ENCODE measurements around the gene TENM3. TPM values are rescaled to one million over a fixed set of nuclear protein-coding genes. Genes with fewer than 3 reads are reported as not detected.

The TENM3 gene
- polyA plus RNA-seq, 3 donors, result 1.8 to 10.3 (median 2.3) TPM

DNA sequence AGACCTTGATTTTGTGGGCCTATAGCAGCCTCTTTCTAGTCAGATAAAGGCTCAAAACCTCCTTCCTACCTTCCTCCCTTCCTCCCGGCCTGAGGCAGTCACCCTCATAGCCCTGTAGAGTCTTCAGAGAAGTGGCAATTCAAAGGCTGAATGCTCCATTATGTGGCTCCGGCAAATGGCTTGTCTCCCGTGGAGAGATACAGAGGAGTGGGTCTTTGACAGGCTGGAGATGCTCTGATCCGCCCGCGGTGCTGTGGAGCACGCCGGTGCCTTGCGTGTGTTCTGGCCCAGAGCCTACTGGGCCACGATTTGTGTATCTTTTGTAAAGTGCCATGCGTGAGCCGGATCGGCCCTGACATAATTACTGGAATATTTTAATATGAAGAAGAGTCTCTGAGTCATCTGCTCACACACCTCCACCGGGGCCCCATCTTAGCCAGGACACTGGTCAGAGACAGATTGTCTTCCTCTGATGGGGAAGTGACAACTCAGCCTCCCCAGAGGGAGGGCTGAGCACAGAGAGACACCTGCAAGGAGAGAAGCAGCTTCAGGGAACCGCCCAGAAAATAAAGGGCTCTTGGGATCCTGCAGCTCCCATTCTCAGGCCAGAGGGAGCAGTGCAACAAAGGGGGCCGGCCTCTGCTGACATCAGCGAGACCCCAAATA, 585.3 kb downstream of the TENM3 start:
- 74 to 78% (median 77%) methylated on average over 17 of the region's 17 CpGs for WGBS, 3 donors
- H3K27ac ChIP-seq (ENCODE audit: low read depth, low read length), result no peak overlapping the region

GRCh38 chr4:182829196-182829595, 586.0 kb downstream of the TENM3 start:
- no peak overlapping the region for H3K27ac ChIP-seq (ENCODE audit: low read depth, low read length)
- 88 to 90% (median 90%) methylated on average over 9 of the region's 9 CpGs for WGBS, 3 donors

DNA sequence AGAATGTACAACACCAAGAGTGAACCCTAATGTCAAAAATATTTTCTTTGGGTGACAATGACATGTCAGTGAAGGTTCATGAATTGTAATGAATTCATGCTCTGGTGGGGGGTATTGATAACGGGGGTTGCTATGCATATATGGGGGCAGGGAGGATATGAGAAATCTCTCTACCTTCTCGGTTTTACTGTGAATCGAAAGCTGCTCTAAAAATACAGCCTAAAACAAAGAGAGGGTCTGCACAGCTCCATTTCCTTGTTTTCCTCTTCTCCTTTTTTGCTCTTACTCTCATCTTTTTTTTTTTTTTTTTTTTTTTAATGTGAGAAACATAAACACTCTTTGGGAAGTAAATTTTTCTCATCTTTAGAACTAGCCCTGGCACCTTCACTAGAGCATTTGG, 588.2 kb downstream of the TENM3 start:
- H3K27ac ChIP-seq (ENCODE audit: low read depth, low read length), result no peak overlapping the region
- WGBS, 3 donors, result 51 to 78% (median 67%) methylated on average over 3 of the region's 3 CpGs

DNA sequence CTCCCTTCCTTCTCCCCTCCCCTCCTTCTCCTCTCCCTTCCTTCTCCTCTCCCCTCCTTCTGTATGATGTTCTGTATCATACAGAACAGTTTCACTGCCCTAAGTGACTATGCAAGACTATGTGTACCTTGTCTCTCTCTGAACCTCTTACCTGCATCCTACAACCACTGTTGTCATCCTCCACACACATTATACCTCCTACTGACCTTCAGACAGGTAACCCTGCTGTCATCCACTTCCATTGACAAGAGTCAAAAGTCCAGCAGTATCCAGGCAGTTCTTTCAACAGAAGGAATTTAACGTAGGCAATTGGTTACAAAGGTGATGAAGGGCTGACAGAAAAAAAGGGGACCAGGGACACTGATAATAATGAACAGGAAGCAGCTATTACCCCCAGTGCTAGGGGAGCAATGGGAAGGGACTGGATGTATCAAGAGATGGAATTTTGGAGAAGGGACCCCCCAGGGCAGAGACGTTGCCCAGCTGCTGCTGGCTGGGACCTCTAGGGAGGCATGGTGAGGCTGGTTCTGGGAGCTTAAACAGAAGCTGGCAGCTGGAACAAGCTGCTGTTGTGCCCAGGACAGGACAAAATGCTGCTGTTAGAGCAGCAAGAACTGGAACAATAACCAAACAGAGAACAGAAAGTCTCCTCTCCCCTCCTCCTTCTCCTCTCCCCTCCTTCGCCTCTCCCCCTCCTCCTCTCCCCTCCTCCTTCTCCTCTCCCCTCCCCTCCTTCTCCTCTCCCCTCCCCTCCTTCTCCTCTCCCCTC, 589.3 kb downstream of the TENM3 start:
- no peak overlapping the region for H3K27ac ChIP-seq (ENCODE audit: low read depth, low read length)
- WGBS, 3 donors, result 68 to 78% (median 72%) methylated on average over 3 of the region's 3 CpGs

- H3K27ac ChIP-seq (ENCODE audit: low read depth, low read length), result no peak overlapping the region
- 79 to 83% (median 82%) methylated on average over 26 of the region's 26 CpGs for WGBS, 3 donors
Observed at GRCh38 chr4:182835006-182835740, 592.0 kb downstream of the TENM3 start.

DNA sequence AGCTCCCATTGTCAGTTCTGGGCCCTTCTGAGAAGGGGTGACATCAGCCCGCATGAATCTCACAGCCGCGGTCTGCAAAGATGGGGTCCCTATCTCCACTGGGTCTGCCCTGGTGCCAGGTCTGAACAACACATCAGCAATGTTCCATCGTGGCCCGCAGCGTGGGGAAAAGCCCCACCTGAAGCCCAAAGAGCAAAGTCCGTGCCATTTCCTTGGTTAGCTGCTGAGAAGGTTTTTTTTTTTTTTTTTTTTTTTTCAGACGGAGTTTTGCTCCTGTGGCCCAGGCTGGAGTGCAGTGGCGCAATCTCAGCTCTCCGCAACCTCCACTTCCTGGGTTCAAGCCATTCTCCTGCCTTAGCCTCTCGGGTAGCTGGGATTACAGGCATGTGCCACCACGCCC, 594.6 kb downstream of the TENM3 start:
- no peak overlapping the region for H3K27ac ChIP-seq (ENCODE audit: low read depth, low read length)
- 79 to 87% (median 80%) methylated on average over 12 of the region's 12 CpGs for WGBS, 3 donors

DNA sequence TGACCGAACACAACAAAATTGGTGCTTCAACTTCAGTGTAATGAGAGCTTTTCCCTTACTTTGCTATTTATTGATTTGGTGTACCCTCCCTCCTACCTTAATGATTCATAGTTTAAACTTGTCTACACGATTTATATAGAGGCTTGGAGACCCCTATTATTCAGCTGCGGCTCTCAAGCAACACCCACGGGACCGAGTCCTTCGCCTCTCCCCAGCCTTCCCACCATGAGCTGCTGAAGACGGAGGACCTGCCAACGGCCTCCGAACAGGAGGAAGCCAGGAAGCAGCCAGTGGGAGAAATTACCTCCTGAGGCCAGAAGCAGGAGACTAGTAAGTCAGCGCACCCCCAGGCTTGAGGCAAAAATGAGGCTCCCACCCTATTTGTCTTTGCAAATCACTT, 595.3 kb downstream of the TENM3 start:
- H3K27ac ChIP-seq (ENCODE audit: low read depth, low read length), result no peak overlapping the region
- WGBS, 3 donors, result 70 to 79% (median 74%) methylated on average over 10 of the region's 10 CpGs

GRCh38 chr4:182839256-182839655, 596.1 kb downstream of the TENM3 start:
- 91 to 93% (median 93%) methylated on average over 9 of the region's 9 CpGs for WGBS, 3 donors
- H3K27ac ChIP-seq (ENCODE audit: low read depth, low read length), result no peak overlapping the region

DNA sequence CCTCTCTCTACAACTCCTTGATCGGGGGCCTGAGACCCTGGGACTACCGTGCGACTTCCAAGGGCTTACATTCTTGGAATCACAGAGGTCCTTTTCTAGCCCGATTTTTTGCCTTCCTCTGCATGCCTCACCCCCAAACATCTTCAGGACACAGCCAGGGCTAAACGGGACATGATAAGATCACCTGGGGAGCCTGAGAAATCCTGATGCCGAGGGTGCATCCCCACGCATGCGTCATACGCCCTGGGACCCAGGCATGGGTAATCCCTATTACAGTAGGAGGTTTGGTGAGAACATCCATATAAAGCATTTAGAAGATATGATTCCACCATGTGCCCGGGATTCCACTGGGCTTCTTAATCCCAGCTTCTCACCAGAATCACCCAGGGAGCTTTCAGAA, 596.9 kb downstream of the TENM3 start:
- WGBS, 3 donors, result 83 to 93% (median 89%) methylated on average over 10 of the region's 10 CpGs
- no peak overlapping the region for H3K27ac ChIP-seq (ENCODE audit: low read depth, low read length)

- H3K27ac ChIP-seq (ENCODE audit: low read depth, low read length), result no peak overlapping the region
- 71 to 79% (median 77%) methylated on average over 11 of the region's 11 CpGs for whole genome bisulfite sequencing, 3 donors
Observed at GRCh38 chr4:182842104-182842600, 599.0 kb downstream of the TENM3 start.

DNA sequence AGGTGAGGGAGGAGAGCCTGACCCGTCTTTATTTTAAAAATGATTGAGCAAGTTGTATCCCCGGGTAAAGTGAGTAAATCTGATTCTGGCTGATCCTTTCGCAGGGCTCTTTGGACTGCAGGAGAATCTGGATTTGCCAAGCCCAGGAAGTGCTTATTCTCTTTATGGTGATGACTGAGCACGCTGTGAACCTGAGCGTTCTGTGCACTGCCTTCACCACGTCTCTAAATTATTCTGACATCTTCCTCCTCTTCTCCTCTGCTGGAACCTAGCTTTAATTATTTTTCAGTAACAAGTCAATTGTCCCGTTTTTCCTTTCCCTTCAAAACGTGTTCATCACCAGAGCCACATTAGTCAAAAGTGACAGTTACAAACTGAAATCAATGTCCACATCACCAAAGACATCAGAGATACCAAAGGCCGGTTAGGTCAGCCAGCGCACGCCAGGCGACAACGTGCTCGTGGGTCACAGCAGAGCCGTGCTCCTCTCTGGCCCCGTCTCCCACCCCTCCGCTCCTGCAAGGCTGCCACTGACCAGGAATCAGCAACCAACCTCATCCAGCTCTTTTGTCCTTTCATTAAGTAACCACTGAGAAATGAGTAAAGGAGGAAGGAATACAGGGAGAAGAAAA, 599.7 kb downstream of the TENM3 start:
- WGBS, 3 donors, result 46 to 59% (median 56%) methylated on average over 17 of the region's 17 CpGs
- no peak overlapping the region for H3K27ac ChIP-seq (ENCODE audit: low read depth, low read length)

DNA sequence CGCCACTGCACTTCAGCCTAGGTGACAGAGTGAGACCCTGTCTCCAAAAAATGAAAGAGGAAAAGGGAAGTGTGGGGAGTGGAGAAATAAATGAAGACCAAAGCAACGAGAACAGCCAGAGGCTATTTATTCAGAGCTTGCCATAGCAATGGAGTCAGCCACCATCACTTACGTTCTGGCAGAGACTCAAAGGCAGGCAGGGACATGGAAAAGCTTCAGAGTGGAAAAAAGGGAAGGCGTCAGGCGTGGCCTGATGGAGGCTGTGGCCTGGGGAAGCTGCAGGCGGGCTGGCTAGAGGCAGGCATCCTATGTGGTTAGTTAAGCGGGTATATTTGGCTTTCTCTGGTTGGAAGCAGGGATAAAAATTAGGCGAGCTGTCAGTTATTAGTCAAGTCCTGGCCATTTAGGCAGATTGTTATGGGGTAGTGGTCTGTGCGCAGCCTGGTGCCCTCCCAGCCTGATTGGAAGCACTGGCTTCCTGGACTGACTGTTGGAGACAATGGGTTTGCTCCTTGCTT, 600.7 kb downstream of the TENM3 start:
- WGBS, 3 donors, result 62 to 92% (median 74%) methylated on average over 9 of the region's 9 CpGs
- H3K27ac ChIP-seq (ENCODE audit: low read depth, low read length), result no peak overlapping the region

- whole genome bisulfite sequencing, 3 donors, result 92 to 94% (median 93%) methylated on average over 6 of the region's 6 CpGs
- no peak overlapping the region for H3K27ac ChIP-seq (ENCODE audit: low read depth, low read length)
Observed at GRCh38 chr4:182845618-182846017, 602.4 kb downstream of the TENM3 start.

GRCh38 chr4:182846036-182846435, 602.8 kb downstream of the TENM3 start:
- WGBS, 3 donors, result 86 to 91% (median 89%) methylated on average over 8 of the region's 8 CpGs

GRCh38 chr4:182847576-182848450, 604.6 kb downstream of the TENM3 start:
- no peak overlapping the region for H3K27ac ChIP-seq (ENCODE audit: low read depth, low read length)
- WGBS, 3 donors, result 91 to 95% (median 91%) methylated on average over 27 of the region's 27 CpGs

More at GRCh38 chr4:182846036-182846435, 602.8 kb downstream of the TENM3 start:
- H3K27ac ChIP-seq (ENCODE audit: low read depth, low read length), result no peak overlapping the region

DNA sequence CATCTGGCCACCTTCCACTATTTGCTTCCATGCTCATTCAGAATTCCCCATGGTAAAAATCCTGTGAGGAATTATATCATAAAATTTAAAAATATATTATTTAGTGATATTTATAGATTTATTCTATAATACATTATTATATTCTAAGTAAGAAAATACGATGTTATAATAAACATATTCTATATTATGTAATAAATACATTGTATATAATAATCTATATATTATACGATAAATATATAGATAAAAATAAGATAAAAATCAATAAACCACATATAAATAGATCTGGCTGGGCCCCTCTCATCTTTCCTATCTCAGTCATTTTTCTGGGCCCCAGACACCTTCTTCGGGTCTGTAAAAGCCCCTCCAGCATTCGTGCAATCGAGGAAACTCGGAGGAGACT, 605.5 kb downstream of the TENM3 start:
- 91 to 96% (median 92%) methylated on average over 6 of the region's 6 CpGs for WGBS, 3 donors
- H3K27ac ChIP-seq (ENCODE audit: low read depth, low read length), result no peak overlapping the region

Data from adipose tissue (tissue), 3 donors.